Measurements from ENCODE around the gene TTC9B.

DNA sequence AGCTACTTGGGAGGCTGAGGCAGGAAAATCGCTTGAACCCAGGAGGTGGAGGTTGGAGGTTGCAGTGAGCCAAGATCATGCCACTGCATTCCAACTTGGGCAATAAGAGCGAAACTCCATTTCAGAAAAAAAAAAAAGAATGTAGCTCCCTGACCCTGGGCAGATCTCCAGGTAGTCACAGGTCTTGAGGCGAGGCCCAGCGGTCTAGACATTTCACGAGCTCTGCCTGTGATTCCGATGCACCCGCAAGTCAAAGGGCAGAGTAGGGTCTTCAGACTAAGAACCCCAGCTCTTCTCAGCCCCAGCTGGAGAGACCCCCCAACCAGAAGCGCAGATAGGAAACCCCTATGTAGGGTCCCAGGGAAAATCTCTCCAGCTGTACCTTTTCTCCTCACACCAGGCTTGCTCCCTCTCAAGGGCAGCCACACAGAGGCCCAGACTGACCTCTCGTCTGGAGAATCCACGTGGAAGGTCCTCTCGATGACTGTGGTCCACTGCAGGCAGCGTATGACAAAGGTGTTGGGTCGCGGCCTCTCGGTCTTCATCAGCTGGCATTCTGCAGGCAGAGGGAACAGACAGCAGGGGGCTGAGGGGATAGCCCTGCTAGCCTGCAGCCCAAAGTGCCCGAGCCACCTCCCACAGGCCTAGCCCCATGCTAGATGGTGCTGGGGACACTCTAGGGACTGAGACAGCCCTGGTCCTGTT, 36.7 kb upstream of the TTC9B start:
- TF ChIP-seq CBX2 (IDR thresholded peaks at IDR 0.05; ENCODE audit: borderline replicate concordance, low read depth) (no peak), MAX (IDR thresholded peaks at IDR 0.05) (no peak), RCOR1 (IDR thresholded peaks at IDR 0.05; ENCODE audit: low read depth, low read length) (no peak), POLR2A (IDR thresholded peaks at IDR 0.05; ENCODE audit: low read length) (no peak), NR3C1 (IDR thresholded peaks at IDR 0.05) (no peak), NPAS2 (CRISPR knock-in tag; IDR thresholded peaks at IDR 0.05; ENCODE audit: borderline replicate concordance) (no peak), ZFP36 (IDR thresholded peaks at IDR 0.05; ENCODE audit: borderline replicate concordance, partially characterized antibody) (no peak), EHMT2 (IDR thresholded peaks at IDR 0.05; ENCODE audit: low read depth) (no peak), MAFK (IDR thresholded peaks at IDR 0.05; ENCODE audit: partially characterized antibody) (no peak)
- TF ChIP-seq, protein P1, sequence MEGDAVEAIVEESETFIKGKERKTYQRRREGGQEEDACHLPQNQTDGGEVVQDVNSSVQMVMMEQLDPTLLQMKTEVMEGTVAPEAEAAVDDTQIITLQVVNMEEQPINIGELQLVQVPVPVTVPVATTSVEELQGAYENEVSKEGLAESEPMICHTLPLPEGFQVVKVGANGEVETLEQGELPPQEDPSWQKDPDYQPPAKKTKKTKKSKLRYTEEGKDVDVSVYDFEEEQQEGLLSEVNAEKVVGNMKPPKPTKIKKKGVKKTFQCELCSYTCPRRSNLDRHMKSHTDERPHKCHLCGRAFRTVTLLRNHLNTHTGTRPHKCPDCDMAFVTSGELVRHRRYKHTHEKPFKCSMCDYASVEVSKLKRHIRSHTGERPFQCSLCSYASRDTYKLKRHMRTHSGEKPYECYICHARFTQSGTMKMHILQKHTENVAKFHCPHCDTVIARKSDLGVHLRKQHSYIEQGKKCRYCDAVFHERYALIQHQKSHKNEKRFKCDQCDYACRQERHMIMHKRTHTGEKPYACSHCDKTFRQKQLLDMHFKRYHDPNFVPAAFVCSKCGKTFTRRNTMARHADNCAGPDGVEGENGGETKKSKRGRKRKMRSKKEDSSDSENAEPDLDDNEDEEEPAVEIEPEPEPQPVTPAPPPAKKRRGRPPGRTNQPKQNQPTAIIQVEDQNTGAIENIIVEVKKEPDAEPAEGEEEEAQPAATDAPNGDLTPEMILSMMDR (IDR thresholded peaks at IDR 0.05), result no peak
- TF ChIP-seq, protein P2, sequence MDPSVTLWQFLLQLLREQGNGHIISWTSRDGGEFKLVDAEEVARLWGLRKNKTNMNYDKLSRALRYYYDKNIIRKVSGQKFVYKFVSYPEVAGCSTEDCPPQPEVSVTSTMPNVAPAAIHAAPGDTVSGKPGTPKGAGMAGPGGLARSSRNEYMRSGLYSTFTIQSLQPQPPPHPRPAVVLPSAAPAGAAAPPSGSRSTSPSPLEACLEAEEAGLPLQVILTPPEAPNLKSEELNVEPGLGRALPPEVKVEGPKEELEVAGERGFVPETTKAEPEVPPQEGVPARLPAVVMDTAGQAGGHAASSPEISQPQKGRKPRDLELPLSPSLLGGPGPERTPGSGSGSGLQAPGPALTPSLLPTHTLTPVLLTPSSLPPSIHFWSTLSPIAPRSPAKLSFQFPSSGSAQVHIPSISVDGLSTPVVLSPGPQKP (IDR thresholded peaks at IDR 0.05; ENCODE audit: low read depth, low read length), result no peak

All from A549 (cell line).